ENCODE measurements around the gene ATAD3B.
A peak's percentile ranks its signal among the peaks of the same experiment; 100 is the strongest.
"Not testable (repeated sequence)": the region's sequence is repeated elsewhere in the genome, so short reads cannot be mapped to it uniquely, and the experiment has no call there.

Gene ATAD3B

DNA sequence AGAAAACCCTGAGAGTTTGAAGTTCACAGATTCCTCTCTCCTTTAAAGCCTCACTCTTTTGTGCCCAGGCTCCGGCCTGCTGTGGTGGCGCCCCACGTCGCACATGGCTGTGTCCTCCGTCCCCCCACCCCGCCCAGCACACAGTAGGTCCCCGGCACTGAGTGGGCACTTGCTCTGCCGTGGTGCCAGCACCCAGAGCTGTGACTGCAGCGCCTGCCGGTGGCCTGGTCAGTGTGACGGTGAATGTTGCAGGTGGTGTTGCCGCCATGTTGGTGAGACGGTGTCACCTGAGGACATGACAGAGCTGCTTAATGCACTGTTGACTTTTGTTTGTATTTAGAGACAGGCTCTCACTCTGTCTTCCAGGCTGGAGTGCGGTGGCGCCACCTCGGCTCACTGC lies 18.7 kb upstream of the ATAD3B start:
- no peak for DNase-seq

DNA sequence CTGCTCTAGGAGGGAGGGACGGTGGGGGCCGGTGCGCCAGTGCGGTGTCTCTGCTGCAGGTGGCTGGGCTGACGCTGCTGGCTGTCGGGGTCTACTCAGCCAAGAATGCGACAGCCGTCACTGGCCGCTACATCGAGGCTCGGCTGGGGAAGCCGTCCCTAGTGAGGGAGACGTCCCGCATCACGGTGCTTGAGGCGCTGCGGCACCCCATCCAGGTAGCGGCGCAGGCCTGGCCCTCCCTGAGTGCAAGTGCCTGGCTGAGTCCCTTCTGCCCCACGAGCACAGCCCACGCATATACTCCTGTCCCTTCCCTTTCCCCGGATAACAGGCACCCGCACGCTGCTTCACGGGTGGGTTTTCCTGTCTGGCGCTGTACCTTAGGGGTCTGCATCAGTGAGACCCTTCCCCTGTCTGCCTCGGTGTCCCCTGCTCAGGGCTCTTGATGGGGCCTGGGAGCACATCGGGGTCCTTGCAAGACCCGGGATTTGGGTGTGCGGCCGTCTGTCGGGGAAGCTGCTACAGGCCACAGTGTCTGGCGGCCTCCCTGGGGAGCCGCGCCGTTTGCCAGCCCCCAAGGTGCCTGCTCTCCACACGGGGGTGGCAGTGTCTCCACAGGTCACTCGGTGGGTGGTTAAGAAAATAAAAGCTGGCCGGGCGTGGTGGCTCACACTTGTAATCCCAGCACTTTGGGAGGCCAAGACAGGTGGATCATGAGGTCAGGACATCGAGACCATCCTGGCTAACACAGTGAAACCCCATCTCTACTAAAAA lies 17.1 kb upstream of the ATAD3B start:
- not testable (repeated sequence) for DNase-seq

DNA sequence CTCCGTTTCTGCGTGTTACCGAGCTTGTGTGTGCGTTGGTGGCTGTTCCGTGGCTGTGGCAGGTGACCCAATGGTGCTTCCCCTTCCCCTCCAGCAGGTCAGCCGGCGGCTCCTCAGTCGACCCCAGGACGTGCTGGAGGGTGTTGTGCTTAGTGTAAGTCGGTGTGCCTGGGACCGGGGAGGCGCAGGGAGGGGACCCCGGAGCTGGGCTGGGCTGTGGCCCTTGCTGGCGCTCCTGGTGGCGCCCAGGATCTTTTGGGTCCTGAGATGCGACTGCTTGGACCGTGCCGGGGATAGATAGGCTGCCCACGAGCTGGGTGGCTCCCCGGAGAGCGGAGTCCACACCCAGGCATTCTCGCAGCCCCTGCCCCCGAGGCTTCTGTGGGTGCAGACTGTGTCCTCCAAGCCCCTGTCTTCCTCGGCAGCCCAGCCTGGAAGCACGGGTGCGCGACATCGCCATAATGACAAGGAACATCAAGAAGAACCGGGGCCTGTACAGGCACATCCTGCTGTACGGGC lies 16.1 kb upstream of the ATAD3B start:
- DNase-seq, result no peak

DNA sequence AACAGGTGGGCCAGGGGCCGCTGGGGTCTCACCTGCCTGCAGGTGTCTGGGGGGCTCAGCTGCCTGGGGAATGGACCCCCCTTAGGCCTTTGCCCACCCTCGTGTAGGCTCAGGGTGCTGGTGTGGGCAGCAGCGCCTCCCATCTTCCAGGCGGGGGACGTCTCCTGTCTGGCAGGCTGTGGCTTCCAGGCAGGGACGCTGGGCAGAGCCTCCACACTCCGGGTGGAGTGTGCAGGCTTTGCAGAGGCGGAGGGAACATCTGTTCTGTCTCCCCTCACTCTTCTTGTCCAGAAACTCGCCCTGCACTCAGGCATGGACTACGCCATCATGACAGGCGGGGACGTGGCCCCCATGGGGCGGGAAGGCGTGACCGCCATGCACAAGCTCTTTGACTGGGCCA lies 15.6 kb upstream of the ATAD3B start:
- not testable (repeated sequence) for DNase-seq

DNA sequence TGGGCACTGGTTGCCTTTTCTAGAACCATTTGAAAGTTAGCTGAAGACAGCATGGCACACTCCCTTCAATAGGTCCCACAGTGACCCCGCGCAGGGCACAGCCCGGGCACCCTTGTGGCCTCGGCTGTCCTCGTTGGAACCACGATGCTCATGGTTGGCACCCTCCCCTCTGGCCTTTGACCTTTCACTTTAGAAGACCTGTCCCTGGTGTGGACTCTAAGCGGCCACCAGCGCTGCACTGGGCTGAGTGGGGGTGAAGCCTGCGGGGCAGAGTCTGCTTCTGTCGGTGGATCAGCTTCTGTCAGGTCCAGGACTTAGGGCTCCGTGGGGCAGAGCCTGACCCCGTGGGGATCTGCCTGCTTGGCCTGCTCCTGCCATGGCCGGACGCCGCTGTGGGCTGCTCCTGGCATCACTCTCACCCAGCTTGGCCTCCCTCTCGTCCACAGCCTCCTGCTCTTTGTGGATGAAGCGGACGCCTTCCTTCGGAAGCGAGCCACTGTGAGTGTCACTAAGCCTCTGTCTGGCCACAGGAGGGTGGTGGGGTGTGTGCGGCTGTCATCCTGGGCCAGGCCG lies 14.8 kb upstream of the ATAD3B start:
- DNase-seq, result not testable (repeated sequence)

DNA sequence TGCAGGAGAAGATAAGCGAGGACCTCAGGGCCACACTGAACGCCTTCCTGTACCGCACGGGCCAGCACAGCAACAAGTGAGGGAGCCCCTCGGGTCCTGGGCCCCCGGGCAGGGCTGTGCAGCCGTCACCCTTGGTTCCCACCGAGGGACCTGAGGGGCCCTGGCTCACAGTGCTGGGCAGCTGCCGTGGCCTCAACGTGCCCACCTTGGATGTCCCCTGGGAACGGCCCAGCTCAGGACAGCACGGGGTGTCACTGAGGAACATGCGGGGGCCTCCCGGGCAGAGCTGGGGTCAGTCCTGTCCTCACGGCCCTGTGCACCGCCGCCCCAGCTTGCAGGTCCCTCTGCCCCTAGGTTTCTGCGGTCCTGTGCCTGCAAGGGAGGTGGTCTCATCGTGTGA lies 12.4 kb upstream of the ATAD3B start:
- not testable (repeated sequence) for DNase-seq

DNA sequence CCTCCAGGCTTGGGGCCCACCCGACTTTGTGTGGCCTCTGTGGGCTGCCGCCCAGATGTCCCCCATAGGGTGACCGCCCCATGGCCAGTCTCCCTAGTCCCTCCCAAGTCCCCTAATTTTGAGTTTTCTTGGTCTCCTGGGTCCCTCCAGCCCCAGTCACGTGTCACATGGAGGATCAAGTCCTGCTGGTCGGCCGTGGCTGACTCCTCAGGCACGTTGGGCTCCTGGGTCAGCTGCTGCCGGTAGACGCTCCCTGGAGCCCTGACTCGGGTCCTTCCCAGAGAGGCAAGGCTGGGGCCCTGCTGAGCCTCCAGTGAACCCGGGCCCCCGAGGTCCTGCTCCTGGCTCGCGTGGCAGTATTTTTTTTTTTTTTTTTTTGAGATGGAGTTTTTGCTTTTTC lies 11.9 kb upstream of the ATAD3B start:
- not testable (repeated sequence) for DNase-seq

DNA sequence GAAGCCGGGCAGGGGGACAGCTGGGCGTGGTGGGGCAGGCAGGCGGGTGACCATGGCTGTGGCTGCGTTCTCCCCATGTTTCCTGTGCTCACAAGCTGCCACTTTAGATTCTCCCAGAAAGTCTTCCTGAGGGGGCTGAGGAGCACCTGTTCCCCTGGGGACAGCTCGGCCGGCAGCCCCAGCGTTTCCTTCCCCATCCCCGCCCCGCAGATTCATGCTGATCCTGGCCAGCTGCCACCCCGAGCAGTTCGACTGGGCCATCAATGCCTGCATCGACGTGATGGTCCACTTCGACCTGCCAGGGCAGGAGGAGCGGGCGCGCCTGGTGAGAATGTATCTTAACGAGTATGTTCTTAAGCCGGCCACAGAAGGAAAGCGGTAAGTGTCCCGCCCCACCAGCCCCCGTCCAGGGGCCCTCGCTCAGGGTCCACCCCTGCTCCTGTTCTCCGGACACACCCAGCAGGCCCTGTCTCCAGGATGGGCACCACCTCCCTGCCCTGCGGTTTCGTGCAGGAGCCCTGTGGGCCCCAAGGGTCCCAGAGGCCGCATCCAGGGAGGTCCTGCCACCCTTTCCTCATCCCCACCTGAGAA lies 10.9 kb upstream of the ATAD3B start:
- DNase-seq, result no peak

DNA sequence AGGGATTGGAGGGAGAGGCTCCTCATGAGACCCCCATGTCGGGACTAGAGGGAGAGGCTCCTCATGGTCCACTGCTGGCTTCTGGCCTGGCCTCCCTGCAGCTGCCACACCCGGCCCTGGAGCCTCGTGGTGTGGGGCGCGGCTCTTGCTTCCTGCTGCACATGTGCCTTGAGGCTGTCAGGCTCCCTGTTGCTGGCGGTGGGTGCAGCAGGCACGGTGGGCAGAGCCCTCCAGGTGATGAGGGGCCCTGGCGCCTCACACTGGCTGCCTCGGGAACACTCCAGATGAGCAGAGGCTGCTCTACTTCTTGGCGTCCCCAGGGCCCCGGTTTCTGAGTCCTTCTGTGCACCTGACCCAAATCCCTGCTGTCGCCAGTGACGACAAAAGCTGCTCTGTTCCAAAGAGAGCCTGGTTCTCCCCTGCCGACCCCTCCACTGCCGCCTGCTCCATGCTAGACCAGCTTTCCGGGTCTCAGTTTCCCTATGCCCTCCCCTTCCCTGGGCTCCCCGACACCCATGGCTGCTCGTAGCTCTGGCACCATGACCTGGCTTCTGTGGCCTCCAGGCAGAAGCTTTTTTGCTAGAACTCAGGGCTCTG lies 9.7 kb upstream of the ATAD3B start:
- DNase-seq, result no peak

DNA sequence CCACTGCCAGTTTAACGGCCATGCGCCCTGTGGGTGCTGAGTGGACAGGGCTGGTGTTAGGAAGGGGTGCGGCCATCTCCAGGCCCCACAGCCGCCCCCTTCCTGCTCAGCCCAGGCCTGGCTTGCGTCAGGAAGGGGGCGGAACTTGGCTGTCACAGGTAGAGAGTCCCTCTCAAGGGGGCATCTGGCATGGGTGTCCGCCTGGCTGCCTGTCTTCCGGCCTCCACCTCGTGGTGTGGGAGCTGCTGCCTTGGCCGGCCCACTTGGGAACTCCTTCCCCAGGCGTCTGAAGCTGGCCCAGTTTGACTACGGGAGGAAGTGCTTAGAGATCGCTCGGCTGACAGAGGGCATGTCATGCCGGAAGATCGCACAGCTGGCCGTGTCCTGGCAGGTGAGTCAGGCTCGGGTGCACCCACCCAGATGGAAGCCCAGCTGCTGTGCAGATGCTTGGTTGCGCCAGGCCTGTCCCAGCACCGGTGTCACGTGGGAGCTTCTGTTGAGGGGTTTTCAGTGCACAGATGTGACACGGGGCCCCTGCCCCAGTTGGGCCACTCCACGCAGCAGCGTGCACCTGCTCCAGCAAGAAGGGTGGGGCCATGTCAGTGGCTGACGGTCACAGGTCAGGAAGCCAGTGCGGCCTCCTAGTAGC lies 9.1 kb upstream of the ATAD3B start:
- DNase-seq, result peak; percentile 39

DNA sequence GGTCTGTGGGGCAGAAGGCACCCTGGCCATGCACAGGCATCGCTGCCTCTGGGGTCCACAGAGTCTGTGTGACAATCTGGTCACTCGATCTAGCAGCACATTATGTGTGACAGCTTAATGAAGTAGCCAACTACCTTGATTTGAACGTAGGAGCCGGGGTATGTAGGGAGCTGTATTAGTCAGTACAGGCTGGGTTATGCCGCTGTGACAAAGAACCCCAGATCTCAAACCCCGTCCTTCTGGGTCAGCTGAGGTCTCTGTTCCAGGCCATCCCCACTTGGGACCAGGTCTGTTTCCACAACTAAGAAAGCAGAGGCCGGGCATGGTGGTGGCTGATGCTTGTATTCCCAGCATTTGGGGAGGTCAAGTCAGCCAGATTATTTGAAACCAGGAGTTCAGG lies 8.3 kb upstream of the ATAD3B start:
- no peak for DNase-seq

DNA sequence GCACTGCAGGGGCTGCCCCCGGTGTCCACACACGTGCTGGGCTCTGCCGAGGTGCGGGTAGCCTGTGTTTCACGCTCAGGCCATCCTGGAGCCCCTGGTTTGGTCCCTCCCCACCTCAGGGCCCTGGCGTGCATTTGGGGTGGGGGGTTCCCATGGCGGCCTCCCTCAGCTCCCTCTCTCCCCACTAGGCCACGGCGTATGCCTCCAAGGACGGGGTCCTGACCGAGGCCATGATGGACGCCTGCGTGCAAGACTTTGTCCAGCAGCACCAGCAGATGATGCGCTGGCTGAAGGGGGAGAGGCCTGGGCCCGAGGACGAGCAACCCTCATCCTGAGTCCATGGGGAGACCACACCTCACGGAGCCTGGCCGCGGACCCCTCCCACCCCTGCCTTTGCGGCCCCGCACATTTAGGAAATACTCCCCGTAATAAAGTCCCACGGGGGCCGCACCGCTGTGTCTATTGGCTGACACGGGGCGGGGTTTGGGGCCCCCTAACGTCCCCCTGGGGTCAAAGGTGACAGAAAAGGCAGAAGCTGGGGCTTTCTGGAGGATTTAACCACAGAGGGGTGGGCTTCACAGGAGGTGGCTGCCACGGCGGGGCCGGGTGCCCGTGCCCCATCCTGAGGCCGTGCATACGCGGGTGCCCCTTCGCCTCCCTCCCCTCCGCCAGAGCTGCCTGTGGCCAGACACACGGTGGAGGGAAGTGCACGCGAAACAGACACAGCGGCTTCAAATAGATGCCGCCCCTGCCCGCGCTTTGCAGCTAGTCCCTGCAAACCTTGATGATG lies 3.2 kb upstream of the ATAD3B start:
- DNase-seq, result not testable (repeated sequence)

DNA sequence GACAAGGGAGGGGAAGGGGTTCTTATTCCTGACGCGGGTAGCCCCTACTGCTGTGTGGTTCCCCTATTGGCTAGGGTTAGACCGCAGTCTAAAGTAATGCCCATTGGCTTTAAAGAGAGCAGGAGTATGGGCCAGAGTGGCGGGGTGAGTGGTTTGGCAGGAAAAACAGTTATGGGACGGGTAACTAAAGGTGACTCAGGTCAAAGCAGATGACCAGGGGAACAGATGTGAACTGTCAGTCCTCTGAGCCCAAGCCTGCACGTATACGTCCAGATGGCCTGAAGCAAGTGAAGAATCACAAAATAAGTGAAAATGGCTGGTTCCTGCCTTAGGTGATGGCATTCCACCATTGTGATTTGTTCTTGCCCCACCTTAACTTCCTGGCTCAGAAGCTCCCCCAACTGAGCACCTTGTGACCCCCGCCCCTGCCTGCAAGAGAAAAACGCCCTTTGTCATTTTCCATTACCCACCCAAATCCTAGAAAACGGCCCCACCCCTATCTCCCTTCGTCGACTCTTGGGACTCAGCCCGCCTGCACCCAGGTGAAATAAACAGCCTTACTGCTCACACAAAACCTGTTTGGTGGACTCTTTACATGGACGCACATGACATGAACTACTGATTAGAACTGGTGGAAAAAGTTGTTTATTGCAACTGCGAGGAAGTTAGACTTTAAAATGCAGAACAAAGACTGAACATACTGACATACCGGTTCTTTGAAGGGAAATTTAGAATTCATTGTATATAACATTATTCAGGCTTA lies 758 bp upstream of the ATAD3B start:
- no peak for DNase-seq

DNA sequence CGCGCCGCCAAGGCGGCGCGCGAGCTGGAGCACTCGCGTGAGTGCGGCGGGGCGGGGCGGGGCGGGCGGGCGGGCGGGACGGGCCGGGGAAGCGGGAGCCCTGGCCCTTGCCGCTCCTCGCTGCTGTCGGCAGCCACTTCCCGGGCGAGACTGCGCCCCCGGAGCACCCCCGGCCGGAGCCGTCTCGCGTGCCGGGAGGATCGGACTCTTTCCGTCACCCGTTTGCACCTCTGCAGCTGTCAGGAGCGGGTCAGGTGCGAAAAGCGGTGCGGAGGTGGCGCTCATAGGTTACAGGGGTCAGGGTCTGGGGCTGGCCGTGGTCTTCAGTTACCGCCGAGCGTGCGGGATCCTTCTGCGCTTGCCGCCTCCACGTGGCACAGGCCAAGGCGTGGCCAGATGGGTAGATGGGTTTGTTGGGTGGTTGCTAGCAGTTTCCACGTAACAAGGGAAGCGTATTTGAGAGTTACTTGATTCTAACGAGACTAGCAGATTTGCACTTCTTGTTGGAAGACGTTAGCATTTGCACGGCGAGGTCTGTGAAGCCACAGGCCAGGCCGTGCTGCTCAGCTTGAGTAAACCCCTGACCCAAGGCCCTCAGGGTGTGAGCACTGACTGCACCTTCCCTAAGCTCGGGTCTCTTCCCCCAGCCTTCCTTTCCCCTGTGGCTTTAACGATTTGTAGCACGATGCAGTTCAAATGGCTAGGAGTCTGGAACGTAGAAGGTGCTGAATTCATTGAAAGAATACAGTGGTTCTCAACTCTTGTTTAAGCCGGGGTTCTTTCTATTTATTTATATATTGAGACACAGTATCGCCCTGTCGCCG lies 700 bp downstream of the ATAD3B start:
- DNase-seq, result not testable (repeated sequence)

DNA sequence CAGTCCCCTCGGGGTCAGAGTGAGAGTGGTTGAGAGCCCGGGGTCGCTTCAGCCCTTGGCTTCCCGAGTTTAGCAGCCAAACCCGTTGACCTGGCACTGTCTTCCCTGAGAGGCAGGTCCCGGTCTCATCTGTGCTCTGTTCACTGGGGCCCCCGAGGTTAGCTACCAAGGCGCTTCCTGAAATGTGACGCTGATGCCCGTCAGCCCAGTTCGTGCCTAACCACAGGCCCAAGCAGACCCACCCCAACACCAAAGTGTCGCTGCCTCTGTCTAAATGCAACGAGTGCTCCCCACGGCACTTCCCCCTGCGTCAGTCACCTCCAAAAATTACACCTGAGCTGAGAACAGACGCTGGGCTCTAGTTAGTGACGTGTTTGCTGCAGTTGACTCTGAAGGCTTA lies 4.4 kb downstream of the ATAD3B start:
- not testable (repeated sequence) for DNase-seq

DNA sequence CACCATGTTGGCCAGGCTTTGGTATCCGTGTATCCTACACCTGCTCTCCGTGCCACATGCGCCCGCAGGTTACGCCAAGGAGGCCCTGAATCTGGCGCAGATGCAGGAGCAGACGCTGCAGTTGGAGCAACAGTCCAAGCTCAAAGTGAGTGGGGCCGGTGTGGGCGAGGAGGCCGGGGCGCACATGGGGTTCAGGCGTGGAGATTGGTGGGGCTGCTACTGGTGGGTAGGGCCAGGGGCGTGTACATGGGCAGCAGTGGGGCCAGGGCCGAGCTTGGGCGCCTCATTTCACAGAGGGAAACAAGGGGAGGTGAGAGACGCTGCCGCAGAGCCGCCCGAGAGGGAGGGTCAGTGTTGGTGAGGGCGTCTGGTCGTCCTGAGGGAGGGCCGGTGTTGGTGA lies 5.6 kb downstream of the ATAD3B start:
- DNase-seq, result no peak

DNA sequence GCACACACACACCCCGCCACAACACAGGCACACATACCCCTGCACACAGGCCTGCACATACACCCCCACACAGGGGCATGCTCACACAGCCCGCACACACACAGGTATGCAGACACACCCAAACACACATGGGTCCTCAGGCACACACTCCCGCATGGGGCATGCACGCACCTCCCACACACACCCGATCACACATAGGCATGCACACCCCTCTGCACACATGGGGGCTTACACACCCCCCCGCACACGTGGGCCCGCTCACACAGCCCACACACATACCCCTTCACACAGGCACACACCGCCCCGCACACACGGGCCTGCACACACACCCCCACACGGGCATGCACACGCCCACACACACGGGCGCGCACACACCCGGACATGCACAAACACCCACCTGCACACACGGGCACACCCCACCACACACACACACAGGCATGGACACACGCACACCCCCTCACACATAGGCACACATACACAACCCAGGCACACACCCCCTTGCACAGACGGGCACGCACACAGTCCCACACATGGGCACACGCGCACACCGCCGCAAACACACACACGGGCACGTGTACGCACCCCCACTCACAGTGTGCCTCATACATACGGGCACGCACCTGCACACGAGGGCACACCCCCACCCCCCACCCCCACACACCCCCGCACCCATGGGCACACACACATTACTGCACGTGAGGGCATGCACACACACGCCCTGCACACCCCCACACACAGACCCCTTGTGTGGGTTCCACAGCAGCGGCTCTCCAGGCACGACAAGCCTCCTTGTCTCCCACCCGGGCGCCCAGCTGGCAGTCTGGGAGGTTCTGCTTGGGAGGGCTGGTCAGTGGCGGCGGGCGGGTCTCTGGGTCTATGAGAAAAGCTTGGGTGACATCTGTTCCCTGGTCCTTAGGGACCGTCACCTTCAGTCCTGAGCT lies 8.3 kb downstream of the ATAD3B start:
- DNase-seq, result no peak

DNA sequence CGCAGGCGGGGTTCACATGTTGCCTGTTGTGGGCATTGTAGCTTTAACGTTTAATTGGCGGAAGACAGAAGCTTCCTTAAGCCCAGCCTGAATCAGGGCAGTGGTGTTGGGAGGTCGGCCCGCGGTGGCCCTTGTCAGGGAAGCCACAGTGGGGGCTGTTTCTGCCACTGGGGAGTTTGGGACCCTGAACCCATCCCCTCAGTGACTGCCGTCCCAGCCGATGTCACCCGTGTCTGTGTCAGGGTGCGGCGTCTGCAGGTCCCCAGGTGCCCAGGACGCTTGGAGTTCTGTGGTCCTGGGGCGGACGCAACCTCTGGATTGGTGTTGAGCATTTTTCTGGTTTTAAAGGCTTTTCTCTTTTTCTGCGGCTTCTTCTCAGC lies 8.9 kb downstream of the ATAD3B start:
- not testable (repeated sequence) for DNase-seq

DNA sequence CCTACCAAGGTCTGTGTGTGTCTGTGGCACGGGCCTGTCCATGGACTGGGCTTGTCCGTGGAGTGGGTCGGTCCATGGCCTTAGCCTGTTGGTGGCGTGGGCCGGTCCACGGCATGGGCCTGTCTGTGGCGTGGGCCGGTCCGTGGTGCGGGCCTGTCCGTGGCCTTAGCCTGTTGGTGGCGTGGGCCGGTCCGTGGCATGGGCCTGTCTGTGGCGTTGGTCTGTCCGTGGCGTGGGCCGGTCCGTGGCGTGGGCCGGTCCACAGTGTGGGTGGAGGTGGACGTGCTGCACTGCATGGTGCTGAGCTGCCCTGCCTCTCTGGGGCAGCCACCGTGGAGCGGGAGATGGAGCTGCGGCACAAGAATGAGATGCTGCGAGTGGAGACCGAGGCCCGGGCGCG lies 10.2 kb downstream of the ATAD3B start:
- not testable (repeated sequence) for DNase-seq

DNA sequence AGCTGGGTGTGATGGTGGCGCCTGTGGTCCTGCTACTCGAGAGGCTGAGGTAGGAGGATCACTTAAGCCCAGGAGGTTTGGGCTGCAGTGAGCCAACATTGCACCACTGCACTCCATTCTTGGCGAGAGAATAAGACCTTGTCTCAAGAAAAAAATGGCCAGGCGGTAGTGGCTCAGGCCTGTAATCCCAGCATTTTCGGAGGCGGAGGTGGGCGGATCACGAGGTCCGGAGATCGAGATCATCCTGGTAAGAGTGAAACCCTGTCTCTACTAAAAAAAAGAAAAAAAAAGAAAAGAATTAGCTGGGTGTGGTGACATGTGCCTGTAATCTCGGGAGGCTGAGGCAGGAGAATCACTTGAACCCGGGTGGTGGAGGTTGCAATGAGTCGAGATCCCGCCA lies 11.3 kb downstream of the ATAD3B start:
- no peak for DNase-seq

Measured in NCI-H2029 treated with DMSO at 0.1 percent for 48 hours (cell line).